ENCODE measurements around the gene LAPTM4A. TPM values are rescaled to one million over a fixed set of nuclear protein-coding genes. Genes with fewer than 3 reads are reported as not detected.
A peak's percentile ranks its signal among the peaks of the same experiment; 100 is the strongest.

The LAPTM4A gene
- total RNA-seq, 1 experiment from 2014 or later, result 131 TPM

- TF ChIP-seq CTCF (conservative IDR thresholded peaks at IDR 0.05), result no peak
- H3K23ac ChIP-seq (ENCODE audit: insufficient read length, low read depth, low read length), result no peak overlapping the region
- no peak overlapping the region for H4K5ac ChIP-seq (ENCODE audit: insufficient read length, low read depth, low read length)
- no CpG with 5 or more reads among the region's 10 CpGs for WGBS (ENCODE audit: extremely low coverage, insufficient read length, low lambda C conversion rate)
- H4K91ac ChIP-seq (ENCODE audit: insufficient read length, low read depth, low read length), result no peak overlapping the region
- no peak overlapping the region for H3T11ph ChIP-seq (ENCODE audit: low read length)
- no peaks in the 10 kb centered on the region for H4K20me1 ChIP-seq (ENCODE audit: control insufficient read depth, insufficient read depth, insufficient read length)
- H2AK5ac ChIP-seq (ENCODE audit: insufficient read length, low read length), result no peak overlapping the region
- no peak overlapping the region for H3K18ac ChIP-seq (ENCODE audit: insufficient read length, low read depth, low read length)
- no peak overlapping the region for H3K9ac ChIP-seq (ENCODE audit: extremely low read depth, insufficient read length, low read length)
- no peaks in the 10 kb centered on the region for H3K9me3 ChIP-seq (ENCODE audit: control insufficient read depth, low read depth, low read length)
- no peak overlapping the region for H3K4ac ChIP-seq (ENCODE audit: low read depth, low read length)
- H3K14ac ChIP-seq (ENCODE audit: insufficient read depth, low read length), result no peak overlapping the region
- no peaks in the 10 kb centered on the region for H3K4me1 ChIP-seq (ENCODE audit: insufficient read depth, low read length)
- Mint-ChIP-seq H3K36me3 (ENCODE audit: insufficient read depth in 1 of 3, low read depth in 3 of 3) (no peaks in the 10 kb centered on the region), H3K27ac (peak overlapping the region in 1 of 3 experiments; percentile 34; a peak in 1 of 7 replicates), H3K27me3 (ENCODE audit: low read depth) (peaks cover 3% of the 10 kb centered on the region), H3K9me3 (peaks cover 0 to 4% of the 10 kb centered on the region in 2 experiments; a peak in 2 of 5 replicates), H3K4me1 (peaks cover 19 to 20% of the 10 kb centered on the region in 2 experiments), H3K4me3 (no peak overlapping the region)
- no peak overlapping the region for H3K56ac ChIP-seq (ENCODE audit: insufficient read length, low read depth, low read length)
- H3K27me3 ChIP-seq (ENCODE audit: insufficient read depth, low read length), result no peaks in the 10 kb centered on the region
- H3K27ac ChIP-seq (ENCODE audit: insufficient read length, low read depth, low read length), result no peak overlapping the region
- H2BK12ac ChIP-seq (ENCODE audit: insufficient read length, low read depth, low read length), result no peak overlapping the region
- no peak overlapping the region for H4K8ac ChIP-seq (replicated peaks; ENCODE audit: insufficient read length, low read depth, low read length)
- H2AFZ ChIP-seq (ENCODE audit: low read length), result no peak overlapping the region
- no peaks in the 10 kb centered on the region for H3K23me2 ChIP-seq (ENCODE audit: insufficient read length, low read depth, low read length, poor library complexity, severe bottlenecking)
- H3K79me2 ChIP-seq (ENCODE audit: insufficient read depth, low read length), result no peaks in the 10 kb centered on the region
- H2BK20ac ChIP-seq (ENCODE audit: low read depth, low read length, poor library complexity, severe bottlenecking), result no peak overlapping the region
- no peak overlapping the region for H2BK120ac ChIP-seq (ENCODE audit: low read depth, low read length, poor library complexity, severe bottlenecking)
- H2BK5ac ChIP-seq (ENCODE audit: insufficient read length, low read length), result no peak overlapping the region
- no peak overlapping the region for H2BK15ac ChIP-seq (ENCODE audit: low read depth, low read length)
- no peaks in the 10 kb centered on the region for H3K79me1 ChIP-seq (ENCODE audit: insufficient read depth, low read depth, low read length, poor library complexity, severe bottlenecking)
- H3K4me2 ChIP-seq (ENCODE audit: insufficient read depth, insufficient read length, low read length), result no peak overlapping the region
- DNase-seq, result no peak
Measured at GRCh38 chr2:20080428-20080827, 29.0 kb upstream of the LAPTM4A start.

All from H9 (cell line).